DMS53 treated with DMSO at 0.1 percent for 48 hours (cell line): Measurements from ENCODE around the gene CDH22.

ENCODE experiments used
- DNase-seq: peaks from one replicate; lab custom pipeline; 2025; ENCODE audit not compliant: unreplicated experiment; lab: John Stamatoyannopoulos, UW

CDH22 gene

DNA sequence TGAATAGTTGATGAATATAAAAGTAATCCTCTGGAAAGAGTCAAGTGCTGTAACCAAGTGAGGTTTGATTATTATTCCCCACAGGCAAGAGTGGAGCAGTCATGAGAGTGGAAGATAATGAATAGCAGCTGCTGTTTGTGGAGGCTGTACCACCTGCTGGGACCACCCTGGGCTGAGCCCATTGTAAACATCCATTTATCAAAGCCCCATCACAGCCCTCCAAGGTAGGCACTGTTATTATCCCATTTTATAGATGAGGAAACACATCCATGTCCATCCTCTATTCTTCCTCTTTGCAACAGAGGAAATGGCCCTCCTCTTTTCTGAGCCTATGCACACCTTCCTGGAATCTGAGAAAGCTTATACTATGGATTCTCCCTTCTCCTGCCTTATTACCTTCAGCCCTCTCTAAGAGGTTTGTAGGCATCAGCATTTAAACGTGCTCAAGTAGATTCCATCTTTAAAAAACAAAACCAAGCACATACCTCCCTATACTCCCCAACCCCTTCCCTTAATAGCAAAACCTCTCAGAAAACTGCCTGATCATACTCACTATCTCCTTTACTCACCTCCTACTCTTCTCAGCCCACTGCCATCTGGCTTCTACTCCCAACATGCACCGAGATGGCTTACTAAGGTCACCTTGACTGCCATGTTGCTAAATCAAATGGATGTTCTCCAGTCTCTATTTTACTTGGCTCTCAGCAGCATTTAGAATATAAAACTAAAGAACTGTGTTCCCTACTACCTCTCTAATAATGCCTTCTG, 37.1 kb downstream of the CDH22 start:
- DNase-seq, result no peak

DNA sequence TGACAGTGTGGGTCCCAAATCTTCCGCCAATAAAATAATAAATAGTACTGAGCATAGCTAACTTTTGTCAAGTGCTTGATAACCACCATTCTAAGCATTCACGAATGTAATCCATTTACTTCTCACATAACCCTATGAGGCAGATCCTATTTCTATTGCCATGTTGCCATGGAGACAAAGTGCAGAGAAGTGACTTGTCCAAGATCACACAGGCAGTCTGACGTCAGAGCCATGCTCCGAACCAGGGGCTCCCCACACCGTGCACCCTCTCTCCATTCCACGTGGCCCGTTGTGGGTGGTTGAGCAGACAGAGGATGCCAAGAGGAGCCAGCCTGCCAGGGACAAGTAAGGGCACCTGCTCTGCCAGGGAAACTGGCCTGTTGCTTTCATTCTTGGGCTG, 38.9 kb downstream of the CDH22 start:
- DNase-seq, result no peak

- DNase-seq, result no peak
Observed at GRCh38 chr20:46268662-46269061, 39.6 kb downstream of the CDH22 start.

- DNase-seq, result no peak
Observed at GRCh38 chr20:46268131-46268614, 40.1 kb downstream of the CDH22 start.

- no peak for DNase-seq
Observed at GRCh38 chr20:46267108-46268105, 40.9 kb downstream of the CDH22 start.

DNA sequence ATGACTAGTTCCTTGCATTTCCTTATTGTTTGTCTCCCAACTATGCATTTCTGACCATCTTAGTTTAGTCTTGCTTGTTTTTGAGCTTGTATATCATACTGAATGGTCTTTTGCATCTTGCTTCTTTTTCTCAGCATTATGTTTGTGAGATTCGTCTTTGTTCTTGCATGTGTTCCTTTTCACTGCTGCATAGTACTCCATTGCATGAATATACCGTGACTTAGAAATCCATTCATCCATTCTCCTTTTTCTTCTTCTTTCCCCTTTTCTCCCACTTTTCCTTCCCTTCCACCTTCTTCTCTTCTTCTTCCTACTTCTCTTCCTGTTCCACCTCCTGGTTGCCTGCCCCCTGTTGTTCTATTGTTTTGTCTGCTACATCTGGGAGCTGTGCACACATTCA, 42.8 kb downstream of the CDH22 start:
- DNase-seq, result no peak

DNA sequence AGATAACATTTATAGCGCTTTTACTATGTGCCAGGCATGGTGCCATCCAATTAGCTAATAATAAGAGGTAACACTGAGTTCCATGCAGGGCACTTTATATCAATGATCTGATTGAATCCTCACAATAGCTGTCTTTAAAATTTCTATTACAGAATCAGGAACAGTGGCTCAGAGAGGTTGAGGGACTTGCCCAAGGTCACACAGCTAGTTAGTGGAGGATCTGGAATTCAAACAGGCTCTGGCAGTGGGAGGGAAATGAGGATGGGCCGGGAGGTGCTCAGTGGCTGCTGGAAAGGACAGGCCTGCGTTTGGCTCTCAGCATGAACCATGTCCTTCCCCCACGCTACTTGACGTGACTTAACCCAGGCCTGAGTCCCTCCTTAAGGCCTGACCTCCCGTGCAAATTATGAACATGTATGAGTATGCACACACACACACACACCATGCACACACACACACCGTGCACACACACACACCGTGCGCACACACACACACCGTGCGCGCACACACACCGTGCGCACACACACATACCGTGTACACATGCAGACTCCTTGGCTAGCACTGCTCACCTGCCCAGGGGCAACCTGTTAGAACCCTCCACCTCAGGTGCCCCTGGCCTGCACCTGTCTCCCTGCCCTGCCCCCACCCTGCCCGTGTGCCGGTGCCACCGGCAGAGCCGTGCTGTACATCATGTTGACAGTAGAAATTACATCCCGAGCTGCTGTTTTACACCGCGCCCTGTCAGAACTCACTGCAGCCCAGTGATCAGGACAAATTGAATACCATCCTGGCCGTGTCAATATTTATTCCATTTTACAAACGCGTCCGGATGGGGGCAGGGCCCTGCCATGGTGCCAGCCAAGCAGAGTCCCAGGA, 43.7 kb downstream of the CDH22 start:
- no peak for DNase-seq

GRCh38 chr20:46261456-46262253, 46.6 kb downstream of the CDH22 start:
- no peak for DNase-seq

DNA sequence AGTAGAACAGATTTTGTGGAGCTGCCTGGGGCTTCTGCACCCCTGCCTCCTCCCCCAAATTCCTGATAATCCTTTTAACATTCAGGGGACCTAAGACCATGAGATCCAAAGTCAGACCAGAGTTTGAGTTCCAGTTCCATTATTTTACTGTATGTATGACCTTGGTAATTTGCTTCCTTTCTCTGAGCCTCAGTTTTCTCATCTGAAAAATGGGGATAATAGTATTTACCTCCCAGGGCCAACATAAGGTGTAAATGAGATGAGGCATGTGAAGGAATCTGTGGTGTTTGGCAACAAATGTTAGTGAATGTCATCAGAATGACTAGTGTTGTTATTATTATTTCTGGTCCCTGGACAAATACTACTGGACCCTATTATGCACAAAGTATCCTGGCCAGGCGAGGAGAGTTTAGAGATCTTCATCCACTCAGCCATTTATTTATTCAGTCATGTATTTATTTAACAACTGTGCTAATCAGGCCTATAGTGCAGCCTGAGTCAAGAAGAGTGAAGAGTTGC, 47.3 kb downstream of the CDH22 start:
- no peak for DNase-seq

DNA sequence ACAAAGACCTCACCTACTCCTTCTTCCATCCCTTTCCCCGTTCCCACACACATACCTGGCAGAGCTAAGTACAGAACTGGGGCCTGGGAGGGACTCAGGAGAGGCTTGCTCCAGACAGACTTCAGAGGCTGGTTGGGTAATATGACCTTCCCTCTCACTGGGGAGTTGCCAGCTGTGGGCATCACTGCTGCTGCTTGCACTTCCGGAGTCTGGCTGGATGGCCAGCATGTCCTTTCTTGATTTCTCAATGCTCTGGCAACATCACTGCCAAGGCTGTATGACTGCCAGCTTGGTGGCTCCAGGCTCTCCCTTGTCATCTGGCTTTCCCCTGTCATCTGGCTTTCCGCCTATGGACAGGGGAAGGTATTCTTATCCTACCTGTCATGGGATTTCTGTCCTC, 47.8 kb downstream of the CDH22 start:
- no peak for DNase-seq

DNA sequence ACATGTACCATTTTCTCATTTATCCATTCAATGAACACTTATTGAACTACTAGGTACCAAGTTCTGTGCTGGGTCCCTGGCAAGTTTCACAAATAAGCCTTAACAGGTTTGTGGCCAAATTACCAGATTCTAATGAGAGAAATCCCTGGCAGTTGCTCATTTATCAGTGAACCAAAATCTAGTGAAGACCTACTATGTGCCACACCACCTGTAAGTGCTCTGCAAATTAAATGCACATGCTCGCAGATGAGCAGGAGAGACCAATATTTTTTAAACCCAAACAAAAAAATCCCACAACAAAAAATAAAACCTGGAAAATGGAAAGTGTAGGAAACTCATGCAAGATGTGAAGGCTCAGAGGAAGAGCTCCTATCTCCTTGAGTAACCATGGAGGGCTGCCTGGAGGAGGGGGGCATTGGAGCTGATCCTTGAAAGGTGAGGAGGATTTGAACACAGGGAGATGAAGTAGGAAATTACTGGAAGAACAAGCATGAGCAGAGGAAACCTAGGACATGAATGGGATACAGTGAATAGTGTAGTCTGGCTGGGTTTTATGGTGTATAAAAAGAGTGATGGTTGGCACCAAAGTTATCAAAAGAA, 48.9 kb downstream of the CDH22 start:
- DNase-seq, result no peak

DNA sequence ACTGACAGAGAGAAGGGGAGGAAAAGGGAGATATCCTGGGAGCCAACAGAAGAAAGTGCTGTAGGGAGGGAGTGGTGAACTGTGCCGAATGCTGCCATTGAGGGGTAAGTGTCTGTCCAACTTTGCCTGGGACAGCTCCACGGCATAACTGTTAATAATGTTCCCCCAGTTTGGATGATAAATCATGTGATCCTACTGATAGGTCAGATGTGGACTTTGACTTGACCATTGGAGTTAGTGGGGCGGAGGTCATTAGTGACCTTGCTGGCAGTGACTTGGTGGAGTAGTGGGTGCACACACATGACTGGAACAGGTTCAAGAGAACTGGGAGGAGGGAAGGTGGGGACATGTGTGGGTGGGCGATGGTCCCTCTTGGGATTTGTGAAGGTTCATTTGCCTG, 50.4 kb downstream of the CDH22 start:
- no peak for DNase-seq

DNA sequence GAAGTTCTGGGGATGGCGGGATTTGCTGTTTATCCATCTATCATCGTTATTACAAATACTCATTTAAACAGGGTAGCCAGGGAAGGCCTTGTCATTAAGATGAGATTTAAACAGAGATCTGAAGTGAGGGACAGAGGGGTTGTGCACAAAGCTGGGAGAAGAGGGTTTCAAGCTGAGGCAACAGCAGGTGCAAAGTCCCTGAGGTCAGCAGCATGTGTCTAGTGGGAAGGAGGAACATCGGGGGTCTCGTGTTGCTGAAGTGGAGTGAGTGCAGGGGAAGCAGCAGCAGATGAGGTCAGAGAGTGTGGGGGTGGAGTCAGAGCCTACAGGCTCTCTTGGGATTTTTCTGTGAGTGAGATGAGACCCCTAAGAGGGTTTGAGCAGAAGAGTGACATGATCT, 52.0 kb downstream of the CDH22 start:
- DNase-seq, result no peak

DNA sequence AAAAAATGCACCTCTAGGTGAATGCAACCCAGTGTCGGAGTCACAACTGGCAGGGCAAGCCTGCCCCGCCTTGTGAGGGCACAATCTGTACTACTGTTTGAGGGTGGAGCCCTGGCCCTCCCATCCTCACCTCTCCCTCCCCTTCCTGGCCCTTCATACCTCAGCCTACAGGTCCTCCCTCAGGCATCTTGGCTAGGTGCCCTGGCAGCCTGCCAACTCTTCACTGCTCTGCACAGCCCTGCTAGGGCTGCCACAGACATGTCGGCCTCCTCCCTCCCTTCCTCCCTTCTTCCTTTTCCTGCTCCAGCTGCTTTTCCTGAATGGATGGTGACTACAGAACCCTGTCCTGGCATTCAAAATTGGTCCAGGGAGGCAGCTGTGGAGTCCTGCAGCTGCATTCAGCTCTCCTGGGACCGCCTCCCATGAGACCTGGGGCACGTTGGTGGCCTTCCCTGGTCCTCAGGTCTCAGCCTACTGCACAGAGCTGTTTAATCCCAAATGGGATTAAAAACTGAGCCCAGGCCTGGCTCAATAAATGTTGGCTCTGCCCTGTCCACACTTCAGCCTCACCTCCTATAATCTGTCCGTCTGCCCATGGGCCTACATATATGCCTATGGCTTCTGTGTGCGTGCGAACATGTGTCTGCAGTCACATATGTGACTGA, 52.7 kb downstream of the CDH22 start:
- DNase-seq, result peak; percentile 83

- peak; percentile 38 for DNase-seq
Observed at GRCh38 chr20:46253391-46253790, 54.9 kb downstream of the CDH22 start.

DNA sequence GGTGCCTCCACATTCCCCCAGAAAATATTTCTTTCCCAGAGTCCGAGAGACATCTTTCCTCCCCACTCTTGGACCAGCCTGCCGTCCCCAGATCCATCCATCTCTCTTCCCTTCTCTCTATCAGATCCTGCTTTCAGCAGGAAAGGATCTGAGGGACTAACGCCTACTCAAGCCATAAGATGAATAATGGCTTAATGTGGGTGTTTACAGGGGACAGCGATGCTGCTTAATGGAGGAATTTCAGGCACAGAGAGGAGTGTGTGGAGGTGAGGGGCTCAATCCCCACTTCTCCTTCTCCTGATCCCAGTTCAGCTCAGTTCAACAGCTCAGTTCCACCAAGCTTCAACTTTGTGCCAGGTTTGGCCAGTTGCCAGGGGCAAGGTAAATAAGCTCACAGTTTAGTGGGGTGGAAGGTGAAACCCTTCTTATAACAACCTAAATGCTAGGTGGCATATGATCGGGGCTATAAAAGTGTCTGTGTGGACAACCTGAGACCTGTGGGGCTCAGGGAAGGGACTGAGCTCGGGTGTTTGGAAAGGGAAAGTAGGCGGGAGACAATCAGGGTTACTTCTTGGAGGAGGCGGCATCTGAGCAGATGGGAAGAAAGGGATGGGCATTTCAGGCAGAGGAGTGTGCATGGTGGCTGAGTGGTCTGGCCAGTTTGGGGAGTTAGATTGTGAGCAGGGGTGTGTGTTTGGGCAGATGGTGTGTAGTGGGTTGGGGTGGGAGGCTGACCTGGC, 55.8 kb downstream of the CDH22 start:
- no peak for DNase-seq

- DNase-seq, result no peak
Observed at GRCh38 chr20:46251211-46251673, 57.1 kb downstream of the CDH22 start.

DNA sequence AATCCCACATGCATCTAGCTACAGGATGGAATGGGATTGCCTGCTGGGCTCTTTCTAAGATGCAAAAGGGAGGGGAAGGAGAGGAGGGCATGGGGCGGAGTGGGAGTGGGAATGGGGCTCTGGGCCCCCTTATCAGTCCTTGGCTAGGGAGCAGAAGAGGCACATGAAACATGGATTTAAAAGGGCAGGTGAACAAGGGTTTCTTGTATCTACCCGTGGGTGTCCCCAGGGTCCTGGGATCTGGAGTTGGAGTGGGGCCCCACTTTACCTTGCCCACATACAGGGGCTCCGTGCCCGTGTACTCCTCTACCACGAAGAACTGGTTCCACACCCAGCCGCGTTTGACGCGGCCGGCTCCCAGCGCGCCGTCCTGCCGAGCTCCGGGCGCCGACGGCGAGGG, 57.5 kb downstream of the CDH22 start:
- DNase-seq, result no peak
